Neural progenitor cell (in vitro differentiated cells): Measurements from ENCODE around the gene CDK3.
"Not testable (repeated sequence)": the region's sequence is repeated elsewhere in the genome, so short reads cannot be mapped to it uniquely, and the experiment has no call there.

Experiments used
- EZH2phosphoT487 ChIP-seq: fragments of 200-600 bp; sonication (generic); IDR thresholded peaks from 2 replicates; pipeline ENCODE4 v1.6.1; 2017; ENCODE audit warnings: antibody characterized with exemption
- TF ChIP-seq, protein P1 (sequence below): fragments of 200-600 bp; sonication (generic); IDR thresholded peaks from 2 replicates; pipeline ENCODE4 v1.5.1; 2017; ENCODE audit warnings: antibody characterized with exemption, mild to moderate bottlenecking

DNA sequence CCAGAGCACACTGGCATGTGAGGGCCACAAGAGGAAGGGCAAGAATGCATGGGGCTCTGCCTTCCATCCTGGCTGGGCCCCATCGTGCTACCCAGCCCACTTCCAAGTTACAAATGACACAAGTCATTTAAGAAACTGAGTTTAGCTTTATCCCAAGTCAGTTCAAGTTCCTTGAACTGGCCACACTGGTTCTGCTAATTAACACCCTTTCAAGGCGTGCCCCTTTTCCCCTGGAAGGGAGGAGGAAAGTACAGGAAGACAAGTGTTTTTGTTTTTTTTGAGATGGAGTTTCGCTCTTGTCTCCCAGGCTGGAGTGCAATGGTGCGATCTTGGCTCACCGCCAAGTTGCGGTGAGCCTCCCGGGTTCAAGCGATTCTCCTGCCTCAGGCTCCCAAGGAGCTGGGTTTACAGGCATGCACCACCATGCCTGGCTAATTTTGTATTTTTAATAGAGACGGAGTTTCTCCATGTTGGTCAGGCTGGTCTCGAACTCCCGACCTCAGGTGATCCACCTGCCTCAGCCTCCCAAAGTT, 43.9 kb downstream of the CDK3 start:
- TF ChIP-seq, protein P1, sequence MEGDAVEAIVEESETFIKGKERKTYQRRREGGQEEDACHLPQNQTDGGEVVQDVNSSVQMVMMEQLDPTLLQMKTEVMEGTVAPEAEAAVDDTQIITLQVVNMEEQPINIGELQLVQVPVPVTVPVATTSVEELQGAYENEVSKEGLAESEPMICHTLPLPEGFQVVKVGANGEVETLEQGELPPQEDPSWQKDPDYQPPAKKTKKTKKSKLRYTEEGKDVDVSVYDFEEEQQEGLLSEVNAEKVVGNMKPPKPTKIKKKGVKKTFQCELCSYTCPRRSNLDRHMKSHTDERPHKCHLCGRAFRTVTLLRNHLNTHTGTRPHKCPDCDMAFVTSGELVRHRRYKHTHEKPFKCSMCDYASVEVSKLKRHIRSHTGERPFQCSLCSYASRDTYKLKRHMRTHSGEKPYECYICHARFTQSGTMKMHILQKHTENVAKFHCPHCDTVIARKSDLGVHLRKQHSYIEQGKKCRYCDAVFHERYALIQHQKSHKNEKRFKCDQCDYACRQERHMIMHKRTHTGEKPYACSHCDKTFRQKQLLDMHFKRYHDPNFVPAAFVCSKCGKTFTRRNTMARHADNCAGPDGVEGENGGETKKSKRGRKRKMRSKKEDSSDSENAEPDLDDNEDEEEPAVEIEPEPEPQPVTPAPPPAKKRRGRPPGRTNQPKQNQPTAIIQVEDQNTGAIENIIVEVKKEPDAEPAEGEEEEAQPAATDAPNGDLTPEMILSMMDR = not testable (repeated sequence)
- TF ChIP-seq EZH2phosphoT487 = not testable (repeated sequence)
